GM10248 (cell line): ENCODE results near the gene KIF5A.
"Not testable (repeated sequence)": the region's sequence is repeated elsewhere in the genome, so short reads cannot be mapped to it uniquely, and the experiment has no call there.

ENCODE experiments used
- CTCF ChIA-PET: fragments of 300-600 bp; sonication (Branson Sonifier 250); formaldehyde crosslinking; extraction: SDS; loops from one replicate; lab custom pipeline; 2021; ENCODE audit warnings: antibody characterized with exemption; lab: Yijun Ruan, JAX
- POLR2A ChIA-PET: fragments of 350-650 bp; sonication (Branson Sonifier 250); formaldehyde crosslinking; extraction: SDS; loops from one replicate; lab custom pipeline; 2020; ENCODE audit warnings: antibody characterized with exemption; lab: Yijun Ruan, JAX
- DNase-seq: peaks from one replicate; pipeline ENCODE4 v3.0.0; 2012; ENCODE audit errors: extremely low spot score
- CTCF ChIP-seq: IDR thresholded peaks from 2 replicates; pipeline ENCODE4 v1.5.1; 2012; ENCODE audit warnings: mild to moderate bottlenecking, low read depth; ENCODE audit errors: extremely low read depth, missing control alignments, control extremely low read depth

Gene KIF5A

GRCh38 chr12:57512665-57513064 lies 37.2 kb upstream of the KIF5A start:
- ChIA-PET POLR2A (no interaction called here), CTCF (interaction anchor here (1.5 kb wide), 1 partner anchor 60 kb away, joined by 3 read pairs; no protein-coding TSS in a partner anchor)
- no peak for DNase-seq
- no peak for TF ChIP-seq CTCF

GRCh38 chr12:57513266-57513665 lies 36.6 kb upstream of the KIF5A start:
- TF ChIP-seq CTCF: no peak
- ChIA-PET POLR2A (interaction anchor here (0.6 to 0.9 kb wide), 4 partner anchors 16 to 1177 kb away, joined by 3 to 5 read pairs (median 3); no protein-coding TSS in a partner anchor), CTCF (interaction anchor here (1.5 kb wide), 1 partner anchor 60 kb away, joined by 3 read pairs; no protein-coding TSS in a partner anchor)

GRCh38 chr12:57513677-57514076 lies 36.2 kb upstream of the KIF5A start:
- ChIA-PET CTCF (interaction anchor here (1.5 kb wide), 1 partner anchor 61 kb away, joined by 3 read pairs; no protein-coding TSS in a partner anchor), POLR2A (interaction anchor here (0.6 to 0.9 kb wide), 4 partner anchors 17 to 1177 kb away, joined by 3 to 5 read pairs (median 3); no protein-coding TSS in a partner anchor)
- not testable (repeated sequence) for DNase-seq

More at GRCh38 chr12:57513266-57513665, 36.6 kb upstream of the KIF5A start:
- DNase-seq: no peak

GRCh38 chr12:57514246-57514645 lies 35.6 kb upstream of the KIF5A start:
- CTCF ChIA-PET: interaction anchor here (1.4 kb wide), 1 partner anchor 23 kb away, joined by 3 read pairs; no protein-coding TSS in a partner anchor
- not testable (repeated sequence) for DNase-seq
- POLR2A ChIA-PET: interaction anchor here (0.7 kb wide), 1 partner anchor 25 kb away, joined by 3 read pairs; no protein-coding TSS in a partner anchor

GRCh38 chr12:57514720-57515407 lies 35.0 kb upstream of the KIF5A start:
- TF ChIP-seq CTCF: no peak
- CTCF ChIA-PET: interaction anchor here (1.0 to 2.1 kb wide), 5 partner anchors 12 to 59 kb away, joined by 3 to 6 read pairs (median 4); partner anchors contain the start of gene INHBE
- DNase-seq: no peak
- POLR2A ChIA-PET: interaction anchor here (0.8 to 0.9 kb wide), 2 partner anchors 9 to 11 kb away, joined by 3 to 5 read pairs; no protein-coding TSS in a partner anchor

- no peak for TF ChIP-seq CTCF
- POLR2A ChIA-PET: interaction anchor here (0.8 to 1.0 kb wide), 3 partner anchors 9 to 12 kb away, joined by 3 to 5 read pairs (median 3); no protein-coding TSS in a partner anchor
- CTCF ChIA-PET: interaction anchor here (1.0 to 2.1 kb wide), 5 partner anchors 13 to 60 kb away, joined by 3 to 6 read pairs (median 4); partner anchors contain the start of gene INHBE
- DNase-seq: no peak
Measured at GRCh38 chr12:57515408-57515933, 34.4 kb upstream of the KIF5A start.

- no peak for TF ChIP-seq CTCF
- DNase-seq: no peak
- ChIA-PET POLR2A (interaction anchor here (0.6 to 3.7 kb wide), 3 partner anchors 11 to 842 kb away, joined by 3 to 20 read pairs (median 3); no protein-coding TSS in a partner anchor), CTCF (interaction anchor here (1.1 to 2.1 kb wide), 4 partner anchors 18 to 61 kb away, joined by 3 to 6 read pairs (median 5); partner anchors contain the start of gene INHBE)
Measured at GRCh38 chr12:57515934-57516541, 33.8 kb upstream of the KIF5A start.
